GM21825 (cell line): Measurements from ENCODE around the gene PLCB2.

ENCODE experiments used
- ATAC-seq: cut with Tn5 transposase; IDR thresholded peaks from one replicate; pipeline ENCODE4 v1.9.1; 2021; ENCODE audit warnings: mild to moderate bottlenecking, moderate library complexity; ENCODE audit not compliant: unreplicated experiment

PLCB2 gene

DNA sequence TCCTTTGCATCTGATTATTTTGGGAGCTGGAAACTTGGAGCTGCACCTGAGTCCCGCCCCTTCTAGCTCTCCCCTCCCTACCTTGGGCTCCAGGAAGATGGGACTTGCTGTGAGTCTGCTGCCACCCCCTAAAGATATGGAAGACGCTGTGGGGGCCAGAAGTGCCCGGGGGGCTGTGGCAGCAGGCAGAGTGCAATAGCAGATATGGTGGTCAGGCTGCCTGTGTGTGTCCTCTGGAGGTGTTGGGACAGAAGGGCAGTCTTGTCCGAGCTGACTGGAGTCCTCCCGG is 68.4 kb downstream of the PLCB2 start:
- no peak for ATAC-seq

DNA sequence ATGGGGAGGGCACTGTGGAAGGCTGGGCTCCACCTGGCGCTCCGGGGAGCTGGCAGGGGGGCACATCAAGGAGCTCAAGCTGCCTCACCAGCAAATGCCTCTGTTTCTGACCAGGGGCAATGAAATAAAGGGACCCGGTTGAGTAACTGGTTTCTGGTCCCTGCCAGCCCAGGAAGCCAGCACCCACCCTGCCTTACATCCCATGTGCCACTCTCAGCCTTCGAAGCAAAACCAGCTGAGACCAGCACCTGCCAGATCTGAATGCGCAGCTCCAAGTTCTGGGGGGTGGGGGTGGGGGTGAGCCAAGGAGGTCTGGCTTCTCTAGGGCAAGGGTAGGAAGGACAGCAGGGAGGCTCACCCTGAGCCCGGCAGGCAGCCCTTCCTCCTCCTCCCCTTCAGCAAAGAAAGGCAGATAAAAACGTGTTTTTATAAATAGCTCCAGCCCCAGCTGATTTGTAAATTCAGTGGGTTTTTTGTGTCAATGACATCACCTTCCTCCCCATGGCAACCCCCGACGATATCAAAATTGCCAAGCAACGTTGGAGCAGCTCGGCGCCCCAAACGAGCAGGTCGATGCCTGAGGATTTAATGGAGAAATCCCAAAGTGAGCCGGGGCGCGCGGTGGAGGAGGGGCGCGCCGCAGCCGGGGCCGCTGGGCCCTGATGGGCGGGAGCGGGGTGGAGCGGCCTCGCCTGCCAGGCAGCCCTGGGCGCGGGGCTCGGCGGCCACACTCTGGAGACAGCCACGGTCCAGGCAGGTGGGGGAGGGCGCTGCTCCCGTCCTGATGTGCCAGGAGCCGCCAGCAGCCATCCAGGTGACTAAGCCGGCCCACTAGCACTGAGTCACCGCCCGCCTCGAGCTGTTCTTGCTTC is 69.0 kb downstream of the PLCB2 start, which contains the start of gene PAK6:
TSS of gene PAK6 (plus strand) at position 532 of the 872 bp plus-strand sequence. CDS start 25,723 bp downstream, outside the sequence.
- ATAC-seq: no peak
